HG03442 (cell line): ENCODE results near the gene SSTR4.
"Not testable (repeated sequence)": the region's sequence is repeated elsewhere in the genome, so short reads cannot be mapped to it uniquely, and the experiment has no call there.

ENCODE experiments used
- ATAC-seq: cut with Tn5 transposase; IDR thresholded peaks from one replicate; pipeline ENCODE4 v1.9.1; 2021; ENCODE audit warnings: mild to moderate bottlenecking, moderate library complexity; ENCODE audit not compliant: unreplicated experiment

The SSTR4 gene

DNA sequence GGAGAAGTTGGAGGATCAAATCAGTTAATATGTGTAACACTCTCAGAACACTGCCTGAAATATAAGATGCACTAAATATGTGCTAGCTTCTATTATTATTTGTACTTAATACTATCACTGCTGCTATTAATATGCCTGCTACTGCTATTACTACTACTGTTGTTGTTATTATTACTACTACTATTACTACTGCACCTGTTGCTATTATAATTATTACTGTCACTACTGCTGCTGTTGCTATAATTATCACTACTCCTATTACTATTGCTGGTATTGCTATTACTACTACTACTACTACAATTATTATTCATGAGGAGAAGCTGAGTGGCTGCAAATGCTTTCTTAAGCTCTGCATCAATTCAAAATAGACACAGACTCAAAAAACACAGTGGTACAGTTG lies 16.7 kb upstream of the SSTR4 start:
- no peak for ATAC-seq

GRCh38 chr20:23018941-23019340 lies 16.2 kb upstream of the SSTR4 start:
- ATAC-seq, result no peak

DNA sequence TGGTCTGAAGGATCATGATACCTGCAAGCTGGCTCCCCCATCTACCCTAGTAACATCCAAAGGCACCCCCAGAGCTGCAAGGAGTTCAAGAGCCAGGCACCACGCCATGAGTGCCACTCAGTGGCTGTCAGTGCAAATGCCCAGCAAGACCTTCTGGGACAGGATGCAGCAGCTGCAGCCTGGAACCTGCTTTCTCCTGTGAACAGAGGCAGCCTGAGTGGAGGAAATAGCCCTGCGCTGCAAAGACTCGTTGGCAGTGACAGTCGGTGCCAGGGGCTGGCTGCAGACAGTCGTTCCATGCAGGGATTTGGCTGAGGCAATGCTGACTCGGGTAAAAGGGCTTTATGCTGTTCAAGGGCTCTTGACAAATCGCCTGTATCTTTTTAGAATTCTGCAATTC lies 15.7 kb upstream of the SSTR4 start:
- no peak for ATAC-seq

GRCh38 chr20:23020230-23021018 lies 14.7 kb upstream of the SSTR4 start:
- no peak for ATAC-seq

DNA sequence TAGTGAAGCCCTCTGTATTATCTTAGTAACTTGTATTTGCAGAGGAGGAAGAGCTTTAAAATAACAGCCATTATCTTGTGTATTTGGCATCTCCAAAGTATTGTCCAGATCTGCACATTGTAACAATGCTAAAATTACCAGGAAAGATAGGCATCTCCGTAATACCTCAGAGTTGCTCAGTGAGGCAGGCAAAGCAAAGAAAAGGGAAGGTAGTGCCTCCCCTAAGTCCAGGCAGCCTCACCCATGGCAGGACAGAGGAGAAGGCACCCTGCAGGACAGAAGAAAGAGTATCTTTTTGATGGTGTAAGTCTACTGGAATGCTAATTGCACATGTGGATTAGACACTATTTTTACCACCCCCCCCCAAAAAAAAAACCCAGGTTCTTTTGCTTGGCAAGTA lies 13.6 kb upstream of the SSTR4 start:
- ATAC-seq, result no peak

GRCh38 chr20:23021951-23022350 lies 13.2 kb upstream of the SSTR4 start:
- no peak for ATAC-seq

DNA sequence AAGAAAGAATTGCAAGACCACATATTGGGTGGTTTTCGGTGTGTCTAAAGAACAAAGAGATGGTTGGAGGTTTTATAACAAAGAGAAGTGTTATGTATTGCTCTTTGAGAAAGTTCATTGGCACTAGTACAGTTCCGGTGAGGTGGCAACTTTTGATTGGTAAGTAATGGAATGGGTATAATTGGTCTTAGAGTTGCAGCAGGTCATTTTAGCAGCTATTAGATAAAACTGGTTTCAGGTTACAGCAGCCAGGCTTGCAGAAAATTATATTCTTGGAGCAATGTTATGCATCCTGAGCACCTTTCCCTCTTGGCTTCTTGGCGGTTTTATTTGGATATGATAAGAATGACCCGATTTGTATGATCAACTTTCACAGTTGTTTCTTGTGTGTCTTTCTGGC lies 12.3 kb upstream of the SSTR4 start:
- no peak for ATAC-seq

DNA sequence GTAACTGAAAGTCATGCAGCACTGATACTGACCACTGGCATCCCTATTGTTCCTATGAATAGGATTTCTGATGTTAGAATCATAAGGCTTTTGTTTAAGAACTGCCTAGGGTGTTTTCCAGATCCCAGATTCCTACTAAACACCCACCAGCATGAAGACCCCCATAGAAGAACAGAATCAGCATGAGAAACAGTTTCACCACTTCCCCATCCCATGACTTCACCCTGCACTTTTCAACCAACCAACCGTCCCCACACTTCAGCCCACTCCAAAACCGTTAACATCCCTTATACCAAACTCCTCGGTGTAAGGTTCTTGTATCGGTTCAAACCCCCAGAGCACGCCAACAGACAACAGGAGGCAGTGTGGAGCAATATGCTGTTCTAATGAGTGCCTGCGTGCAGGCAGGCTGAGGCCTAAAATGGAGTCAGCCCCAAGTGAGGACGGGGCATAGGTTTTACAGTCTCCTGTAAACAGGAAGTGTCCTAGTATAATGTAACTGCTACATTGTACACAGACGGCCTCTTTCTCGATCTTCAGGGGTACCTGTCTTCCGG lies 11.4 kb upstream of the SSTR4 start:
- no peak for ATAC-seq

- ATAC-seq, result no peak
Observed at GRCh38 chr20:23024701-23025100, 10.4 kb upstream of the SSTR4 start.

DNA sequence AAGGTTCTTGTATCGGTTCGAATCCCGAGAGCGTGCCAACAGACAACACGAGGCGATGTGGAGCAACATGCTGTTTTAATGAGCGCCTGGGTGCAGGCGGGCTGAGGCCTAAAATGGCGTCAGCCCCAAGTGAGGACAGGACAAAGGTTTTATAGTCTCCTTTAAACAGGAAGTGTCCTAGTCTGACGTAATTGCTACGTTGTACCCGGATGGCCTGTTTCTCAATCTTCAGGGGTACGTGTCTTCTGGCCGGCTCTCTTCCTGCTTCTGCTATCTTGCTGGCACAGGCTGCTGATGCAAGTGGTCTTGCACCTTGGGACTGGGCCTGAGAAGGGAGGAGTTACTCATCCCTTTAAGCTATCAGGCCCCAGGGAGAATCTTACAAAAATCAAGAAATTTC lies 9.6 kb upstream of the SSTR4 start:
- ATAC-seq, result not testable (repeated sequence)

GRCh38 chr20:23027721-23028120 lies 7.4 kb upstream of the SSTR4 start:
- no peak for ATAC-seq

- no peak for ATAC-seq
Observed at GRCh38 chr20:23028392-23028791, 6.7 kb upstream of the SSTR4 start.

DNA sequence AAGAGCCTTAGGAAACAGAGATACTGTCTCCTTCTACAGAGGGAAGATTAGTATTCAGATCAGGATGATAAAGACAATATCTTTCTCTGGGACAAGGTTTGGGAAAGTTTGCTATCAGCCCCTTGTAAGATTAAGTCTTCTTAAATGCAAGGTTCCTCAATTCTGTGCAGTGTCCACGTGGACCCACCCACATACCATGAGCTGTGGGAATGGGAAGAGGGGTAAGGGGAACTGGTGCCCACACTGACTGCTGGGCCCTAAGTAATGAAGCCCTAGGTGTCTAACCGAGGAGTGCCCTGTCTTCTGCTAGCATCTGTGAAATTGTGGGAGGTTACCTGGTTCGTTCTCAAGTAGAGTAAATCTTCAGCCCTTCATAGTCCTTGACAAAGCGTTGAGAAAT lies 5.8 kb upstream of the SSTR4 start:
- no peak for ATAC-seq

- no peak for ATAC-seq
Observed at GRCh38 chr20:23031346-23031745, 3.8 kb upstream of the SSTR4 start.

- ATAC-seq, result no peak
Observed at GRCh38 chr20:23032056-23032749, 2.9 kb upstream of the SSTR4 start.

DNA sequence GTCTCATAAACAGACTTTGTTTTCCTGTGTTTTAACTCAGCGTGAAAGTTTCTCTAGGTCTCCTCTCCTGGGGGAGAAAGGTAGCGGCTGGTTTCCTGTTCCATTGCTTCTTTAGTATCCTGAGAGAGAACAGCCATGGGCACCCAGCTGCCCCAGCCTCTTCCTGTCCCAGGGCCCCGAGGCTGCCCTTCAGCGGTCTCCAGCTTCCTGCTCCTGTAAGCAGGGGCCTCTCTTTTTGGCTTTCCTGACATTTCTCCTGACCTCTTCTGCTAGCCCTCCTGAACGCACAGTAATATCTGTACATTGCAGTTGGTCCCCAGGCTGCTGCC lies 2.4 kb upstream of the SSTR4 start:
- ATAC-seq, result no peak

GRCh38 chr20:23033918-23034317 lies 1.2 kb upstream of the SSTR4 start:
- no peak for ATAC-seq

GRCh38 chr20:23035731-23036130 lies 619 bp downstream of the SSTR4 start:
- ATAC-seq, result no peak

GRCh38 chr20:23036371-23036770 lies 1.3 kb downstream of the SSTR4 start:
- no peak for ATAC-seq

DNA sequence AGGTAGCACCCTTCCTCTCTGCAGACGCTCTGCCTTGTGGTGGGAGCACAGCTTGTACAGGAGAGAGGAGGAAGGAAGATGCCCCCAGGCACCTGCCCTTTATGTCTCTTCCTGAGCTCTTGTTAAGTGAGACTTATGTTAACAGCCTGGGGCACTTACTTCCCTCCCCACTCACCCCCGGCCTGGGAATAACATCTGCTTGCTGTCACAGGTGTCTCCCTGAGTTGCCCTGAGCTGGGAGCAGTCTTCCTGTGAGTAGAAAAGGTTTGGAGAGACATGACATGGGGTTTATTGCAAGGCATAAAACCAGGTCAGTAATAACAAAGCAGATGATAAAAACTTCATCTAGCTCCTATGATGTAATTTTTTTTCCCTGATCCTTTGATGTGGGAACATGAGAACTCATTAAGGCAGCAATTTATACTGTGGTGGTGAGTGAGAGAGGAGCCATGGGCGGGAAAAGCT lies 1.9 kb downstream of the SSTR4 start:
- no peak for ATAC-seq

GRCh38 chr20:23039136-23039875 lies 4.2 kb downstream of the SSTR4 start:
- no peak for ATAC-seq
